ENCODE results near the gene RALGAPB. TPM values are rescaled to one million over a fixed set of nuclear protein-coding genes. Genes with fewer than 3 reads are reported as not detected.

The RALGAPB gene
- total and polyA plus RNA-seq, 7 experiments from 2014 or later = 10.8 to 50.4 (median 40.9) TPM

- peak overlapping the region in 1 of 9 donors; percentile 28 for H3K27ac Mint-ChIP-seq
- no peaks in the 10 kb centered on the region for H3K27me3 Mint-ChIP-seq
- no peak overlapping the region for H3K27ac ChIP-seq (ENCODE audit: low read depth, low read length)
- peaks cover 0 to 4% of the 10 kb centered on the region in 2 donors for H3K4me1 ChIP-seq (ENCODE audit: control insufficient read depth in 2 of 2, insufficient read depth in 2 of 2, low read length in 2 of 2)
- H3K36me3 ChIP-seq (ENCODE audit: control insufficient read depth in 2 of 3, insufficient read depth in 3 of 3, low read length in 3 of 3) = peaks cover 10 to 49% (median 28%) of the 10 kb centered on the region in 3 experiments
- ATAC-seq = no peak
- H3K4me3 Mint-ChIP-seq = no peak overlapping the region
- intact Hi-C loops (cut with micrococcal nuclease) = no loop called here
- peaks cover 18 to 65% (median 36%) of the 10 kb centered on the region in 5 donors for H3K36me3 Mint-ChIP-seq
- H3K4me1 Mint-ChIP-seq = peaks cover 0 to 14% (median 3%) of the 10 kb centered on the region in 7 donors
- CTCF ChIA-PET = no interaction called here
- no peak overlapping the region for H3K4me3 ChIP-seq (ENCODE audit: low read length)
- POLR2A ChIA-PET = interaction anchor here (0.5 kb wide), 1 partner anchor 58 kb away, joined by 3 read pairs; no protein-coding TSS in a partner anchor
- DNase-seq = no peak
- H3K27me3 ChIP-seq (ENCODE audit: control insufficient read depth in 2 of 2, insufficient read depth in 2 of 2, low read length in 2 of 2) = no peaks in the 10 kb centered on the region
- H3K9me3 Mint-ChIP-seq = no peaks in the 10 kb centered on the region
- no peaks in the 10 kb centered on the region for H3K9me3 ChIP-seq (ENCODE audit: control insufficient read depth in 2 of 3, low read length in 3 of 3)
These were observed 41.5 kb downstream of the RALGAPB start for GRCh38 chr20:38514185-38514584.

GRCh38 chr20:38514947-38515346, 42.3 kb downstream of the RALGAPB start:
- Mint-ChIP-seq H3K27me3 (no peaks in the 10 kb centered on the region), H3K4me1 (peaks cover 0 to 12% (median 3%) of the 10 kb centered on the region in 7 donors), H3K9me3 (no peaks in the 10 kb centered on the region), H3K36me3 (peaks cover 11 to 60% (median 32%) of the 10 kb centered on the region in 5 donors), H3K27ac (peak overlapping the region in 3 of 9 donors; percentile 16 to 89 (median 51)), H3K4me3 (no peak overlapping the region)
- ChIA-PET POLR2A (no interaction called here), CTCF (no interaction called here)
- peaks cover 0 to 4% of the 10 kb centered on the region in 2 donors for H3K4me1 ChIP-seq (ENCODE audit: control insufficient read depth in 2 of 2, insufficient read depth in 2 of 2, low read length in 2 of 2)
- H3K27me3 ChIP-seq (ENCODE audit: control insufficient read depth in 2 of 2, insufficient read depth in 2 of 2, low read length in 2 of 2) = no peaks in the 10 kb centered on the region
- H3K9me3 ChIP-seq (ENCODE audit: control insufficient read depth in 2 of 3, low read length in 3 of 3) = no peaks in the 10 kb centered on the region
- H3K4me3 ChIP-seq (ENCODE audit: low read length) = no peak overlapping the region
- intact Hi-C loops (cut with micrococcal nuclease) = no loop called here
- no peak overlapping the region for H3K27ac ChIP-seq (ENCODE audit: low read depth, low read length)
- no peak for DNase-seq
- no peak for ATAC-seq
- peaks cover 8 to 47% (median 24%) of the 10 kb centered on the region in 3 experiments for H3K36me3 ChIP-seq (ENCODE audit: control insufficient read depth in 2 of 3, insufficient read depth in 3 of 3, low read length in 3 of 3)

GRCh38 chr20:38515631-38516030, 43.0 kb downstream of the RALGAPB start:
- Mint-ChIP-seq H3K27ac (no peak overlapping the region), H3K27me3 (no peaks in the 10 kb centered on the region), H3K4me1 (peaks cover 0 to 12% (median 3%) of the 10 kb centered on the region in 7 donors), H3K4me3 (no peak overlapping the region), H3K9me3 (no peaks in the 10 kb centered on the region), H3K36me3 (peaks cover 10 to 54% (median 26%) of the 10 kb centered on the region in 5 donors)
- Histone ChIP-seq H3K4me3 (ENCODE audit: low read length) (no peak overlapping the region), H3K36me3 (ENCODE audit: control insufficient read depth in 2 of 3, insufficient read depth in 3 of 3, low read length in 3 of 3) (peaks cover 8 to 41% (median 20%) of the 10 kb centered on the region in 3 experiments), H3K9me3 (ENCODE audit: control insufficient read depth in 2 of 3, low read length in 3 of 3) (no peaks in the 10 kb centered on the region), H3K27ac (ENCODE audit: low read depth, low read length) (no peak overlapping the region), H3K27me3 (ENCODE audit: control insufficient read depth in 2 of 2, insufficient read depth in 2 of 2, low read length in 2 of 2) (no peaks in the 10 kb centered on the region), H3K4me1 (ENCODE audit: control insufficient read depth in 2 of 2, insufficient read depth in 2 of 2, low read length in 2 of 2) (peaks cover 0 to 4% of the 10 kb centered on the region in 2 donors)
- intact Hi-C loops (cut with micrococcal nuclease) = no loop called here
- ChIA-PET POLR2A (no interaction called here), CTCF (no interaction called here)
- DNase-seq (no peak), ATAC-seq (no peak)

GRCh38 chr20:38519426-38519825, 46.8 kb downstream of the RALGAPB start:
- peaks cover 8 to 65% (median 32%) of the 10 kb centered on the region in 3 experiments for H3K36me3 ChIP-seq (ENCODE audit: control insufficient read depth in 2 of 3, insufficient read depth in 3 of 3, low read length in 3 of 3)
- peak overlapping the region in 1 of 9 donors; percentile 13 for H3K27ac Mint-ChIP-seq
- POLR2A ChIA-PET = interaction anchor here (0.7 kb wide), 1 partner anchor 31 kb away, joined by 3 read pairs; no protein-coding TSS in a partner anchor

GRCh38 chr20:38520261-38520660, 47.6 kb downstream of the RALGAPB start:
- no peak overlapping the region for H3K4me3 Mint-ChIP-seq
- no peaks in the 10 kb centered on the region for H3K27me3 Mint-ChIP-seq
- H3K9me3 Mint-ChIP-seq = no peaks in the 10 kb centered on the region
- Histone ChIP-seq H3K9me3 (ENCODE audit: control insufficient read depth in 2 of 3, low read length in 3 of 3) (no peaks in the 10 kb centered on the region), H3K4me1 (ENCODE audit: control insufficient read depth in 2 of 2, insufficient read depth in 2 of 2, low read length in 2 of 2) (peaks cover 0 to 4% of the 10 kb centered on the region in 2 donors), H3K36me3 (ENCODE audit: control insufficient read depth in 2 of 3, insufficient read depth in 3 of 3, low read length in 3 of 3) (peaks cover 14 to 64% (median 32%) of the 10 kb centered on the region in 3 experiments), H3K27me3 (ENCODE audit: control insufficient read depth in 2 of 2, insufficient read depth in 2 of 2, low read length in 2 of 2) (no peaks in the 10 kb centered on the region), H3K4me3 (ENCODE audit: low read length) (no peak overlapping the region), H3K27ac (ENCODE audit: low read depth, low read length) (no peak overlapping the region)
- DNase-seq = no peak
- POLR2A ChIA-PET = no interaction called here
- H3K27ac Mint-ChIP-seq = no peak overlapping the region
- H3K36me3 Mint-ChIP-seq = peaks cover 19 to 57% (median 31%) of the 10 kb centered on the region in 5 donors
- no peak for ATAC-seq
- peaks cover 0 to 7% (median 3%) of the 10 kb centered on the region in 7 donors for H3K4me1 Mint-ChIP-seq
- intact Hi-C loops (cut with micrococcal nuclease) = no loop called here
- CTCF ChIA-PET = no interaction called here

More at GRCh38 chr20:38519426-38519825, 46.8 kb downstream of the RALGAPB start:
- H3K27me3 ChIP-seq (ENCODE audit: control insufficient read depth in 2 of 2, insufficient read depth in 2 of 2, low read length in 2 of 2) = no peaks in the 10 kb centered on the region
- Mint-ChIP-seq H3K36me3 (peaks cover 19 to 61% (median 31%) of the 10 kb centered on the region in 5 donors), H3K27me3 (no peaks in the 10 kb centered on the region), H3K4me3 (no peak overlapping the region), H3K4me1 (peaks cover 0 to 7% (median 4%) of the 10 kb centered on the region in 7 donors), H3K9me3 (no peaks in the 10 kb centered on the region)
- no peaks in the 10 kb centered on the region for H3K9me3 ChIP-seq (ENCODE audit: control insufficient read depth in 2 of 3, low read length in 3 of 3)
- intact Hi-C loops (cut with micrococcal nuclease) = no loop called here
- H3K4me3 ChIP-seq (ENCODE audit: low read length) = no peak overlapping the region
- no peak for ATAC-seq
- H3K27ac ChIP-seq (ENCODE audit: low read depth, low read length) = no peak overlapping the region
- DNase-seq = no peak
- H3K4me1 ChIP-seq (ENCODE audit: control insufficient read depth in 2 of 2, insufficient read depth in 2 of 2, low read length in 2 of 2) = peaks cover 0 to 4% of the 10 kb centered on the region in 2 donors
- CTCF ChIA-PET = interaction anchor here (0.6 kb wide), 1 partner anchor 60 kb away, joined by 3 read pairs; no protein-coding TSS in a partner anchor

- Mint-ChIP-seq H3K4me1 (peaks cover 0 to 15% (median 0%) of the 10 kb centered on the region in 7 donors), H3K4me3 (no peak overlapping the region), H3K27ac (peak overlapping the region in 3 of 9 donors; percentile 3 to 32 (median 16)), H3K36me3 (peaks cover 20 to 49% (median 34%) of the 10 kb centered on the region in 5 donors), H3K9me3 (no peaks in the 10 kb centered on the region), H3K27me3 (no peaks in the 10 kb centered on the region)
- Histone ChIP-seq H3K4me1 (ENCODE audit: control insufficient read depth in 2 of 2, insufficient read depth in 2 of 2, low read length in 2 of 2) (no peaks in the 10 kb centered on the region), H3K27me3 (ENCODE audit: control insufficient read depth in 2 of 2, insufficient read depth in 2 of 2, low read length in 2 of 2) (no peaks in the 10 kb centered on the region), H3K27ac (ENCODE audit: low read depth, low read length) (no peak overlapping the region), H3K4me3 (ENCODE audit: low read length) (no peak overlapping the region), H3K36me3 (ENCODE audit: control insufficient read depth in 2 of 3, insufficient read depth in 3 of 3, low read length in 3 of 3) (peaks cover 7 to 67% (median 25%) of the 10 kb centered on the region in 3 experiments), H3K9me3 (ENCODE audit: control insufficient read depth in 2 of 3, low read length in 3 of 3) (no peaks in the 10 kb centered on the region)
- CTCF ChIA-PET = interaction anchor here (1.0 kb wide), 1 partner anchor 78 kb away, joined by 3 read pairs; no protein-coding TSS in a partner anchor
- POLR2A ChIA-PET = no interaction called here
- intact Hi-C loops (cut with micrococcal nuclease) = no loop called here
- DNase-seq = no peak
- no peak for ATAC-seq
These were observed 51.1 kb downstream of the RALGAPB start for GRCh38 chr20:38523697-38524096.

- Histone ChIP-seq H3K27me3 (ENCODE audit: control insufficient read depth in 2 of 2, insufficient read depth in 2 of 2, low read length in 2 of 2) (no peaks in the 10 kb centered on the region), H3K4me1 (ENCODE audit: control insufficient read depth in 2 of 2, insufficient read depth in 2 of 2, low read length in 2 of 2) (no peaks in the 10 kb centered on the region), H3K36me3 (ENCODE audit: control insufficient read depth in 2 of 3, insufficient read depth in 3 of 3, low read length in 3 of 3) (peaks cover 7 to 75% (median 16%) of the 10 kb centered on the region in 3 experiments), H3K27ac (ENCODE audit: low read depth, low read length) (no peak overlapping the region), H3K9me3 (ENCODE audit: control insufficient read depth in 2 of 3, low read length in 3 of 3) (no peaks in the 10 kb centered on the region), H3K4me3 (ENCODE audit: low read length) (no peak overlapping the region)
- Mint-ChIP-seq H3K36me3 (peaks cover 15 to 45% (median 29%) of the 10 kb centered on the region in 5 donors), H3K4me3 (no peak overlapping the region), H3K27ac (no peak overlapping the region), H3K27me3 (no peaks in the 10 kb centered on the region), H3K9me3 (no peaks in the 10 kb centered on the region), H3K4me1 (peaks cover 0 to 15% (median 0%) of the 10 kb centered on the region in 7 donors)
- ATAC-seq = no peak
- no peak for DNase-seq
- CTCF ChIA-PET = no interaction called here
- intact Hi-C loops (cut with micrococcal nuclease) = no loop called here
- POLR2A ChIA-PET = no interaction called here
These were observed 55.5 kb downstream of the RALGAPB start for GRCh38 chr20:38528167-38528566.

Data from naive thymus-derived CD4-positive, alpha-beta T cell (primary cell).